ENCODE data around the gene NOVA1.

DNA sequence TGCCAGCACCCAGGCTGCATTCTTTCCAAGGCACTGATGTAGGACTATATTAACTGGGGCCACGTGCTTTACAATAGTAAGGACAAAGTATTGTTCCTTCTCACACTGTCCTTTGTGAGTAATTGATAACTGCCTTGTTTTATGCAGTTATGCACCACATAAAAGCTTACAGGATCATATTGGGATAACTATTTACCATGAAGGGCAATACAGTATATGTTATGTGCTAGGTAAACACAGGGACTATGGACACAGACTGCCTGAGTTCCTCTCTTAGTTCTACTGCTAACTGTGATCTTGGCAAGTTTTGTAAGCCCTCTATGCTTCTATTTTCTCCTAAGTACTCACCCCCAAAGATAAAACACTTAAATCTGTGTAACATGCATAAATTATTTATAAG is 183.7 kb downstream of the NOVA1 start:
- TF ChIP-seq EZH2 (IDR thresholded peaks at IDR 0.05) (no peak), POLR2AphosphoS5 (IDR thresholded peaks at IDR 0.05; ENCODE audit: low read depth, low read length) (no peak), POLR2A (IDR thresholded peaks at IDR 0.05; ENCODE audit: borderline replicate concordance, extremely low read depth, insufficient read depth, insufficient read length) (no peak), ZNF274 (IDR thresholded peaks at IDR 0.05; ENCODE audit: low read depth, low read length) (no peak), YY1 (IDR thresholded peaks at IDR 0.05; ENCODE audit: extremely low read depth, insufficient replicate concordance, low read depth, low read length) (no peak), CBX3 (IDR thresholded peaks at IDR 0.05; ENCODE audit: low read depth) (no peak), SP1 (IDR thresholded peaks at IDR 0.05; ENCODE audit: low read depth) (no peak), SIN3A (IDR thresholded peaks at IDR 0.05; ENCODE audit: low read depth) (no peak), ELF1 (IDR thresholded peaks at IDR 0.05; ENCODE audit: borderline replicate concordance, low read depth) (no peak)
- TF ChIP-seq, protein P1, sequence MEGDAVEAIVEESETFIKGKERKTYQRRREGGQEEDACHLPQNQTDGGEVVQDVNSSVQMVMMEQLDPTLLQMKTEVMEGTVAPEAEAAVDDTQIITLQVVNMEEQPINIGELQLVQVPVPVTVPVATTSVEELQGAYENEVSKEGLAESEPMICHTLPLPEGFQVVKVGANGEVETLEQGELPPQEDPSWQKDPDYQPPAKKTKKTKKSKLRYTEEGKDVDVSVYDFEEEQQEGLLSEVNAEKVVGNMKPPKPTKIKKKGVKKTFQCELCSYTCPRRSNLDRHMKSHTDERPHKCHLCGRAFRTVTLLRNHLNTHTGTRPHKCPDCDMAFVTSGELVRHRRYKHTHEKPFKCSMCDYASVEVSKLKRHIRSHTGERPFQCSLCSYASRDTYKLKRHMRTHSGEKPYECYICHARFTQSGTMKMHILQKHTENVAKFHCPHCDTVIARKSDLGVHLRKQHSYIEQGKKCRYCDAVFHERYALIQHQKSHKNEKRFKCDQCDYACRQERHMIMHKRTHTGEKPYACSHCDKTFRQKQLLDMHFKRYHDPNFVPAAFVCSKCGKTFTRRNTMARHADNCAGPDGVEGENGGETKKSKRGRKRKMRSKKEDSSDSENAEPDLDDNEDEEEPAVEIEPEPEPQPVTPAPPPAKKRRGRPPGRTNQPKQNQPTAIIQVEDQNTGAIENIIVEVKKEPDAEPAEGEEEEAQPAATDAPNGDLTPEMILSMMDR (IDR thresholded peaks at IDR 0.05 in 2 of 3, conservative IDR thresholded peaks at IDR 0.05 in 1 of 3; ENCODE audit: borderline replicate concordance in 1 of 3, insufficient read depth in 1 of 3, low read depth in 2 of 3, low read length in 2 of 3) = no peak
- TF ChIP-seq, protein P2, sequence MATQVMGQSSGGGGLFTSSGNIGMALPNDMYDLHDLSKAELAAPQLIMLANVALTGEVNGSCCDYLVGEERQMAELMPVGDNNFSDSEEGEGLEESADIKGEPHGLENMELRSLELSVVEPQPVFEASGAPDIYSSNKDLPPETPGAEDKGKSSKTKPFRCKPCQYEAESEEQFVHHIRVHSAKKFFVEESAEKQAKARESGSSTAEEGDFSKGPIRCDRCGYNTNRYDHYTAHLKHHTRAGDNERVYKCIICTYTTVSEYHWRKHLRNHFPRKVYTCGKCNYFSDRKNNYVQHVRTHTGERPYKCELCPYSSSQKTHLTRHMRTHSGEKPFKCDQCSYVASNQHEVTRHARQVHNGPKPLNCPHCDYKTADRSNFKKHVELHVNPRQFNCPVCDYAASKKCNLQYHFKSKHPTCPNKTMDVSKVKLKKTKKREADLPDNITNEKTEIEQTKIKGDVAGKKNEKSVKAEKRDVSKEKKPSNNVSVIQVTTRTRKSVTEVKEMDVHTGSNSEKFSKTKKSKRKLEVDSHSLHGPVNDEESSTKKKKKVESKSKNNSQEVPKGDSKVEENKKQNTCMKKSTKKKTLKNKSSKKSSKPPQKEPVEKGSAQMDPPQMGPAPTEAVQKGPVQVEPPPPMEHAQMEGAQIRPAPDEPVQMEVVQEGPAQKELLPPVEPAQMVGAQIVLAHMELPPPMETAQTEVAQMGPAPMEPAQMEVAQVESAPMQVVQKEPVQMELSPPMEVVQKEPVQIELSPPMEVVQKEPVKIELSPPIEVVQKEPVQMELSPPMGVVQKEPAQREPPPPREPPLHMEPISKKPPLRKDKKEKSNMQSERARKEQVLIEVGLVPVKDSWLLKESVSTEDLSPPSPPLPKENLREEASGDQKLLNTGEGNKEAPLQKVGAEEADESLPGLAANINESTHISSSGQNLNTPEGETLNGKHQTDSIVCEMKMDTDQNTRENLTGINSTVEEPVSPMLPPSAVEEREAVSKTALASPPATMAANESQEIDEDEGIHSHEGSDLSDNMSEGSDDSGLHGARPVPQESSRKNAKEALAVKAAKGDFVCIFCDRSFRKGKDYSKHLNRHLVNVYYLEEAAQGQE (IDR thresholded peaks at IDR 0.05; ENCODE audit: low read depth) = no peak
- TF ChIP-seq, protein P3, sequence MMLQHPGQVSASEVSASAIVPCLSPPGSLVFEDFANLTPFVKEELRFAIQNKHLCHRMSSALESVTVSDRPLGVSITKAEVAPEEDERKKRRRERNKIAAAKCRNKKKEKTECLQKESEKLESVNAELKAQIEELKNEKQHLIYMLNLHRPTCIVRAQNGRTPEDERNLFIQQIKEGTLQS (IDR thresholded peaks at IDR 0.05) = no peak

Measured in HCT116 (cell line).